Measurements from ENCODE around the gene PTBP1. TPM values are rescaled to one million over a fixed set of nuclear protein-coding genes. Genes with fewer than 3 reads are reported as not detected.

The PTBP1 gene
- total and polyA plus RNA-seq, 9 of the 15 experiments (the other 6 are each of a cell fraction or from before 2014, with no cell fraction given) = 14.0 to 759 (median 234) TPM

- TF ChIP-seq RBFOX2 (IDR thresholded peaks at IDR 0.05; ENCODE audit: low read depth, low read length) (peak; percentile 64), ZNF592 (IDR thresholded peaks at IDR 0.05) (no peak), POLR2G (IDR thresholded peaks at IDR 0.05; ENCODE audit: low read depth, low read length) (peak; percentile 65), POLR2A (conservative IDR thresholded peaks at IDR 0.05) (peak; percentile 24; the same call in 1 of the 2 replicates), CREB3 (tag; conservative IDR thresholded peaks at IDR 0.05; ENCODE audit: low read depth) (no peak), IRF9 (tag; IDR thresholded peaks at IDR 0.05) (no peak), THRB (CRISPR knock-in tag; conservative IDR thresholded peaks at IDR 0.05) (no peak), MECOM (CRISPR knock-in tag; IDR thresholded peaks at IDR 0.05) (no peak)
Observed at GRCh38 chr19:810883-811489, 13.7 kb downstream of the PTBP1 start (continued).

All from K562 (cell line).